GM23248 (cell line): Measurements from ENCODE around the gene CRYBB2. TPM values are rescaled to one million over a fixed set of nuclear protein-coding genes. Genes with fewer than 3 reads are reported as not detected.
"Not testable (repeated sequence)": the region's sequence is repeated elsewhere in the genome, so short reads cannot be mapped to it uniquely, and the experiment has no call there.

Experiments
- DNase-seq: peaks from one replicate; pipeline ENCODE4 v3.0.0-alpha.2; 2015
- H2AFZ ChIP-seq: fragments of 200-600 bp; sonication (generic); 2 replicates; pipeline ENCODE4 v1.6.1; 2016; ENCODE audit warnings: antibody characterized with exemption
- H3F3A ChIP-seq: fragments of 200-600 bp; sonication (generic); 2 replicates; pipeline ENCODE4 v1.6.1; 2016; ENCODE audit warnings: mild to moderate bottlenecking, antibody characterized with exemption, mixed run types; ENCODE audit not compliant: insufficient read depth
- H3K27ac ChIP-seq: fragments of 200-600 bp; sonication (generic); 2 replicates; pipeline ENCODE4 v1.5.1; 2016; ENCODE audit warnings: mild to moderate bottlenecking
- H3K27me3 ChIP-seq: fragments of 200-600 bp; sonication (generic); replicated peaks from 2 replicates; pipeline ENCODE4 v1.6.1; 2016; ENCODE audit warnings: mild to moderate bottlenecking; ENCODE audit not compliant: insufficient read depth
- H3K36me3 ChIP-seq: fragments of 200-600 bp; sonication (generic); 2 replicates; pipeline ENCODE4 v1.6.1; 2016; ENCODE audit warnings: low read depth, mild to moderate bottlenecking
- H3K4me1 ChIP-seq: fragments of 200-600 bp; sonication (generic); 2 replicates; pipeline ENCODE4 v1.6.1; 2016; ENCODE audit warnings: mild to moderate bottlenecking; ENCODE audit not compliant: insufficient read depth
- H3K4me2 ChIP-seq: fragments of 200-600 bp; sonication (generic); one replicate; pipeline ENCODE4 v1.6.1; 2016; ENCODE audit warnings: mild to moderate bottlenecking; ENCODE audit not compliant: unreplicated experiment
- H3K4me3 ChIP-seq: fragments of 200-600 bp; sonication (generic); 2 replicates; pipeline ENCODE4 v1.5.1; 2016; ENCODE audit warnings: mild to moderate bottlenecking
- H3K79me2 ChIP-seq: fragments of 200-600 bp; sonication (generic); 2 replicates; pipeline ENCODE4 v1.6.1; 2016; ENCODE audit warnings: mild to moderate bottlenecking; ENCODE audit not compliant: insufficient read depth
- H3K9ac ChIP-seq: fragments of 200-600 bp; sonication (generic); 2 replicates; pipeline ENCODE4 v1.6.1; 2016; ENCODE audit warnings: mild to moderate bottlenecking
- H3K9me2 ChIP-seq: fragments of 200-600 bp; sonication (generic); 2 replicates; pipeline ENCODE4 v1.6.1; 2016; ENCODE audit warnings: mixed run types, mild to moderate bottlenecking, moderate library complexity; ENCODE audit not compliant: insufficient read depth
- H3K9me3 ChIP-seq: fragments of 200-600 bp; sonication (generic); one replicate; pipeline ENCODE4 v1.6.1; 2017; ENCODE audit warnings: low read depth
- H4K20me1 ChIP-seq: fragments of 200-600 bp; sonication (generic); 2 replicates; pipeline ENCODE4 v1.6.0; 2016; ENCODE audit not compliant: insufficient read depth
- EZH2 ChIP-seq: fragments of 200-600 bp; sonication (generic); IDR thresholded peaks from 2 replicates; pipeline ENCODE4 v1.6.1; 2018; ENCODE audit warnings: antibody characterized with exemption, mild to moderate bottlenecking; ENCODE audit not compliant: insufficient read depth, poor library complexity, severe bottlenecking
- EZH2phosphoT487 ChIP-seq: fragments of 200-600 bp; sonication (generic); IDR thresholded peaks from 2 replicates; pipeline ENCODE4 v1.6.1; 2018; ENCODE audit warnings: antibody characterized with exemption, moderate library complexity, mild to moderate bottlenecking, low read depth; ENCODE audit not compliant: insufficient read depth
- WGBS, 2 experiments: methylation state at CpG; one replicate each; pipeline ENCODE4 v1.1.6; 2015 to 2017; ENCODE audit warnings: low lambda C conversion rate in 2 of 2, low coverage in 1 of 2; ENCODE audit errors: missing lambda C conversion rate in 2 of 2; 5-methylcytosine and 5-hydroxymethylcytosine counted together
- in situ Hi-C: fragments of 300-500 bp; cut with MboI; formaldehyde crosslinking; loops from 2 replicates; pipeline ENCODE4 v1.15.0; 2020
- polyA plus RNA-seq: library from polyadenylated mRNA; unstranded; fragments of >200 nt; fragmentation: Nextera tagmentation; extraction: Ambion mirVana; gene quantifications from 2 replicates; pipeline ENCODE4 v1.2.1, GENCODE V29; 2016
- total RNA-seq: library from RNA; depleted of rRNA; stranded (reverse); fragments of >200 nt; shearing (Covaris generic); gene quantifications from 2 replicates; pipeline ENCODE4 v1.2.3, GENCODE V29; 2014

The CRYBB2 gene
- total and polyA plus RNA-seq, 2 experiments from 2014 or later, result not detected

- no peak overlapping the region for H3K9ac ChIP-seq
- H3K27me3 ChIP-seq, result no peaks in the 10 kb centered on the region
- H3K27ac ChIP-seq, result no peak overlapping the region
- H3K9me3 ChIP-seq, result no peaks in the 10 kb centered on the region
- H3F3A ChIP-seq, result no peaks in the 10 kb centered on the region
- H3K9me2 ChIP-seq, result no peaks in the 10 kb centered on the region
- no peaks in the 10 kb centered on the region for H3K4me1 ChIP-seq
- no peak overlapping the region for H3K4me3 ChIP-seq
- no peak for DNase-seq
- H2AFZ ChIP-seq, result no peak overlapping the region
- no peak overlapping the region for H3K4me2 ChIP-seq
- H4K20me1 ChIP-seq, result no peaks in the 10 kb centered on the region
- in situ Hi-C loops, result no loop called here
- 42 to 46% methylated on average over 6 of the region's 6 CpGs for WGBS, 2 experiments
- H3K79me2 ChIP-seq, result no peaks in the 10 kb centered on the region
- TF ChIP-seq EZH2 (no peak), EZH2phosphoT487 (no peak)
- H3K36me3 ChIP-seq, result no peaks in the 10 kb centered on the region
Observed at GRCh38 chr22:25174888-25175411, 44.5 kb upstream of the CRYBB2 start.

- Histone ChIP-seq H3K4me3 (no peak overlapping the region), H3K4me2 (no peak overlapping the region), H3K4me1 (no peaks in the 10 kb centered on the region), H4K20me1 (no peaks in the 10 kb centered on the region), H3F3A (no peaks in the 10 kb centered on the region), H3K9ac (no peak overlapping the region), H3K79me2 (no peaks in the 10 kb centered on the region), H3K9me3 (no peaks in the 10 kb centered on the region), H3K27me3 (no peaks in the 10 kb centered on the region), H3K27ac (no peak overlapping the region), H2AFZ (no peak overlapping the region), H3K9me2 (no peaks in the 10 kb centered on the region), H3K36me3 (no peaks in the 10 kb centered on the region)
- TF ChIP-seq EZH2 (no peak), EZH2phosphoT487 (no peak)
- in situ Hi-C loops, result no loop called here
- 76 to 84% methylated on average over 6 of the region's 6 CpGs for WGBS, 2 experiments
- no peak for DNase-seq
Observed at GRCh38 chr22:25176175-25176574, 43.3 kb upstream of the CRYBB2 start.

- TF ChIP-seq EZH2 (no peak), EZH2phosphoT487 (no peak)
- Histone ChIP-seq H3K27me3 (no peaks in the 10 kb centered on the region), H3K4me2 (no peak overlapping the region), H3K9ac (no peak overlapping the region), H4K20me1 (no peaks in the 10 kb centered on the region), H3F3A (no peaks in the 10 kb centered on the region), H3K9me3 (no peaks in the 10 kb centered on the region), H3K36me3 (no peaks in the 10 kb centered on the region), H3K79me2 (no peaks in the 10 kb centered on the region), H3K4me3 (no peak overlapping the region), H3K27ac (no peak overlapping the region), H3K9me2 (no peaks in the 10 kb centered on the region), H2AFZ (no peak overlapping the region), H3K4me1 (no peaks in the 10 kb centered on the region)
- no peak for DNase-seq
- WGBS, 2 experiments, result 47 to 77% methylated on average over 3 of the region's 3 CpGs
- in situ Hi-C loops, result no loop called here
Observed at GRCh38 chr22:25176799-25177198, 42.6 kb upstream of the CRYBB2 start.

GRCh38 chr22:25177226-25177625 lies 42.2 kb upstream of the CRYBB2 start:
- 74 to 80% methylated on average over 11 to 13 of the region's 13 CpGs for WGBS, 2 experiments

GRCh38 chr22:25177895-25178294 lies 41.5 kb upstream of the CRYBB2 start:
- Histone ChIP-seq H2AFZ (no peak overlapping the region), H3K4me3 (no peak overlapping the region), H3K9me2 (no peaks in the 10 kb centered on the region), H3K4me2 (no peak overlapping the region), H3K27me3 (0 out of 2 replicates have a peak, but pooled peaks cover 3% of the 10 kb centered on the region), H3K79me2 (no peaks in the 10 kb centered on the region), H4K20me1 (no peaks in the 10 kb centered on the region), H3K9ac (no peak overlapping the region), H3F3A (no peaks in the 10 kb centered on the region), H3K27ac (no peak overlapping the region), H3K4me1 (no peaks in the 10 kb centered on the region), H3K9me3 (no peaks in the 10 kb centered on the region), H3K36me3 (no peaks in the 10 kb centered on the region)
- 59 to 66% methylated on average over 9 of the region's 9 CpGs for WGBS, 2 experiments
- in situ Hi-C loops, result no loop called here
- DNase-seq, result no peak
- TF ChIP-seq EZH2phosphoT487 (no peak), EZH2 (no peak)

More at GRCh38 chr22:25177226-25177625, 42.2 kb upstream of the CRYBB2 start:
- no peak overlapping the region for H3K27ac ChIP-seq
- H3F3A ChIP-seq, result no peaks in the 10 kb centered on the region
- DNase-seq, result no peak
- no peak for TF ChIP-seq EZH2phosphoT487
- no peak for TF ChIP-seq EZH2
- no peaks in the 10 kb centered on the region for H4K20me1 ChIP-seq
- no peak overlapping the region for H3K9ac ChIP-seq
- no peak overlapping the region for H2AFZ ChIP-seq
- in situ Hi-C loops, result no loop called here
- no peaks in the 10 kb centered on the region for H3K79me2 ChIP-seq
- no peaks in the 10 kb centered on the region for H3K4me1 ChIP-seq
- no peaks in the 10 kb centered on the region for H3K9me2 ChIP-seq
- H3K36me3 ChIP-seq, result no peaks in the 10 kb centered on the region
- H3K4me3 ChIP-seq, result no peak overlapping the region
- H3K9me3 ChIP-seq, result no peaks in the 10 kb centered on the region
- no peak overlapping the region for H3K4me2 ChIP-seq
- no peaks in the 10 kb centered on the region for H3K27me3 ChIP-seq

GRCh38 chr22:25178348-25178747 lies 41.1 kb upstream of the CRYBB2 start:
- H4K20me1 ChIP-seq, H3K9ac ChIP-seq, H3F3A ChIP-seq, H3K4me3 ChIP-seq, in situ Hi-C loops, DNase-seq, H3K27ac ChIP-seq, H3K79me2 ChIP-seq, H3K4me1 ChIP-seq, H3K4me2 ChIP-seq, H3K27me3 ChIP-seq, H3K9me3 ChIP-seq, H2AFZ ChIP-seq, H3K36me3 ChIP-seq, H3K9me2 ChIP-seq: not testable (repeated sequence)
- 59 to 64% methylated on average over 5 to 6 of the region's 6 CpGs for WGBS, 2 experiments

- H3K27me3 ChIP-seq, in situ Hi-C loops, H3K4me2 ChIP-seq, H3K4me1 ChIP-seq, H3F3A ChIP-seq, DNase-seq, H4K20me1 ChIP-seq, H3K79me2 ChIP-seq, H3K9me2 ChIP-seq, H2AFZ ChIP-seq, H3K27ac ChIP-seq, H3K9me3 ChIP-seq, H3K36me3 ChIP-seq, H3K4me3 ChIP-seq, H3K9ac ChIP-seq: not testable (repeated sequence)
- WGBS, 2 experiments, result 57 to 63% methylated on average over 31 to 46 of the region's 63 CpGs
Observed at GRCh38 chr22:25178869-25179631, 40.4 kb upstream of the CRYBB2 start.
